HepG2 (cell line): ENCODE results near the gene ZMPSTE24. TPM values are rescaled to one million over a fixed set of nuclear protein-coding genes. Genes with fewer than 3 reads are reported as not detected.

ENCODE experiments used
- ZUFSP ChIP-seq: sonication (generic); formaldehyde crosslinking; IDR thresholded peaks from 2 replicates; pipeline ENCODE4 v1.9.0; 2021; ENCODE audit warnings: missing genetic modification reagents, mild to moderate bottlenecking, borderline replicate concordance
- polyA plus RNA-seq, 8 experiments: library from polyadenylated mRNA; depleted of rRNA in 3 of 8; stranded (reverse) in 7 of 8; unstranded in 1 of 8; fragments of >200 nt; fragmentation: Illumina TruSeq in 4 of 8; extraction: Trizol in 4 of 8; gene quantifications; 2 replicates each; pipeline versions ENCODE4 v1.2.1 to v1.2.3, GENCODE V29; 2011 to 2016; ENCODE audit warnings: low read depth in 4 of 8, missing spikeins in 1 of 8, mixed read lengths in 1 of 8; ENCODE audit not compliant: insufficient read depth in 1 of 8
- total RNA-seq, 5 experiments: library from RNA; depleted of rRNA; stranded (reverse); fragments of >200 nt; fragmentation: Illumina TruSeq; extraction: Trizol; gene quantifications; 2 replicates each; pipeline ENCODE4 v1.2.3, GENCODE V29; 2016; ENCODE audit warnings: low read depth in 1 of 5
- TF ChIP-seq, protein P1 (sequence below): sonication (generic); formaldehyde crosslinking; IDR thresholded peaks from 2 replicates; pipeline ENCODE4 v1.4.0; 2020; ENCODE audit warnings: mild to moderate bottlenecking, missing genetic modification reagents

Gene ZMPSTE24
- total and polyA plus RNA-seq, 2 of the 13 experiments (the other 11 are each of a cell fraction or from before 2014, with no cell fraction given): 13.6 to 60.2 TPM

DNA sequence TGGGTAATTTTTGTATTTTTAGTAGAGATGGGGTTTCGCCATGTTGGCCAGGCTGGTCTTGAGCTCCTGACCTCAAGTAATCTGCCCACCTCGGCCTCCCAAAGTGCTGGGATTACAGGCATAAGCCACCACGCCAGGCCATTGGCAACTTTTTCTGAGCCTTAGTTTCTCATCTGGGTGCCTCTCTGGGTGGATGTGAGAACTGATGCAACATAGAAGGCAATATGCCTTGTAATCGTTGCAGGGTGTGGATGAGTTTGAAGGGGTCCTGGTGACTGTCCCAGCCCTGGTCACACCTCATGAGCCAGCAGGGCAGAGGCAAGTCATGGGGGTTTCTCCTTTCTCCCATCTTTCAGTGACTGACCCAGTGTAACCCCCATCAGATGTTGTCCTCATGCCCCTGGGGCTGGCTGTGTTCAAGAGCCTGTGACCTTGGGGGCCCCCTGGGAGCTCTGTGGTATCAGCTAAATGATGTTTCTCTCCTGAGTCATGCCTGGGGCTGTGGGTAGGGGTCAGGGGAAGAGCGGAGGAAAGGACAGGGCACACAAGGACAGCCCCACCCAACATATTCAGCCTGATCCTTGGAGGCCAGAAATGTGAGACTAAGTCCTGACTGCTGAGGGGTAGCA is 55.4 kb downstream of the ZMPSTE24 start (continued):
- TF ChIP-seq, protein P1, sequence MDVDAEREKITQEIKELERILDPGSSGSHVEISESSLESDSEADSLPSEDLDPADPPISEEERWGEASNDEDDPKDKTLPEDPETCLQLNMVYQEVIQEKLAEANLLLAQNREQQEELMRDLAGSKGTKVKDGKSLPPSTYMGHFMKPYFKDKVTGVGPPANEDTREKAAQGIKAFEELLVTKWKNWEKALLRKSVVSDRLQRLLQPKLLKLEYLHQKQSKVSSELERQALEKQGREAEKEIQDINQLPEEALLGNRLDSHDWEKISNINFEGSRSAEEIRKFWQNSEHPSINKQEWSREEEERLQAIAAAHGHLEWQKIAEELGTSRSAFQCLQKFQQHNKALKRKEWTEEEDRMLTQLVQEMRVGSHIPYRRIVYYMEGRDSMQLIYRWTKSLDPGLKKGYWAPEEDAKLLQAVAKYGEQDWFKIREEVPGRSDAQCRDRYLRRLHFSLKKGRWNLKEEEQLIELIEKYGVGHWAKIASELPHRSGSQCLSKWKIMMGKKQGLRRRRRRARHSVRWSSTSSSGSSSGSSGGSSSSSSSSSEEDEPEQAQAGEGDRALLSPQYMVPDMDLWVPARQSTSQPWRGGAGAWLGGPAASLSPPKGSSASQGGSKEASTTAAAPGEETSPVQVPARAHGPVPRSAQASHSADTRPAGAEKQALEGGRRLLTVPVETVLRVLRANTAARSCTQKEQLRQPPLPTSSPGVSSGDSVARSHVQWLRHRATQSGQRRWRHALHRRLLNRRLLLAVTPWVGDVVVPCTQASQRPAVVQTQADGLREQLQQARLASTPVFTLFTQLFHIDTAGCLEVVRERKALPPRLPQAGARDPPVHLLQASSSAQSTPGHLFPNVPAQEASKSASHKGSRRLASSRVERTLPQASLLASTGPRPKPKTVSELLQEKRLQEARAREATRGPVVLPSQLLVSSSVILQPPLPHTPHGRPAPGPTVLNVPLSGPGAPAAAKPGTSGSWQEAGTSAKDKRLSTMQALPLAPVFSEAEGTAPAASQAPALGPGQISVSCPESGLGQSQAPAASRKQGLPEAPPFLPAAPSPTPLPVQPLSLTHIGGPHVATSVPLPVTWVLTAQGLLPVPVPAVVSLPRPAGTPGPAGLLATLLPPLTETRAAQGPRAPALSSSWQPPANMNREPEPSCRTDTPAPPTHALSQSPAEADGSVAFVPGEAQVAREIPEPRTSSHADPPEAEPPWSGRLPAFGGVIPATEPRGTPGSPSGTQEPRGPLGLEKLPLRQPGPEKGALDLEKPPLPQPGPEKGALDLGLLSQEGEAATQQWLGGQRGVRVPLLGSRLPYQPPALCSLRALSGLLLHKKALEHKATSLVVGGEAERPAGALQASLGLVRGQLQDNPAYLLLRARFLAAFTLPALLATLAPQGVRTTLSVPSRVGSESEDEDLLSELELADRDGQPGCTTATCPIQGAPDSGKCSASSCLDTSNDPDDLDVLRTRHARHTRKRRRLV (CRISPR knock-in tag): no peak
- no peak for TF ChIP-seq ZUFSP (CRISPR knock-in tag)
